NCI-H526 treated with DMSO at 0.1 percent for 48 hours (cell line): ENCODE measurements around the gene MSI2.
A peak's percentile ranks its signal among the peaks of the same experiment; 100 is the strongest.

Experiments used
- DNase-seq: peaks from one replicate; lab custom pipeline; 2025; lab: John Stamatoyannopoulos, UW

Gene MSI2

GRCh38 chr17:57638284-57638683 lies 382.0 kb downstream of the MSI2 start:
- no peak for DNase-seq

GRCh38 chr17:57639381-57639780 lies 383.1 kb downstream of the MSI2 start:
- DNase-seq, result no peak

DNA sequence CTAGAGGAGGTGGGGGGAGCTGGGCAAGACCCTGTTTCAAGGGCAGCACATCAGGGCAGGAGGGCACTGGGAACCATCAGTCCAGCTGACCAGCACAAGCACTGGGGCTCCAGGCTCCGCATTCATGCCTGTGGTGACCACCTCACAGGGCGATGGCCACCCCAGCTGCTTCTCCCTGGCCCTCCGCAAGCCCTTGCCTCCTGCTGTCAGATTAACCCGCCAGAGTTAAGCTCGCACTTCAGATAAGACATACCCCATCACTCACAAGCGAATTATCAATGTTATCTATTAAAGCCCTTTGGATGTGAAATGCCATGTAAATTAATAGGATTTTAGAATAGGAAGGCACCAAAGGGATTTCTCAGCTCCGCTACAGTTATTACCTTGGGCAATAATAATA lies 383.8 kb downstream of the MSI2 start:
- no peak for DNase-seq

DNA sequence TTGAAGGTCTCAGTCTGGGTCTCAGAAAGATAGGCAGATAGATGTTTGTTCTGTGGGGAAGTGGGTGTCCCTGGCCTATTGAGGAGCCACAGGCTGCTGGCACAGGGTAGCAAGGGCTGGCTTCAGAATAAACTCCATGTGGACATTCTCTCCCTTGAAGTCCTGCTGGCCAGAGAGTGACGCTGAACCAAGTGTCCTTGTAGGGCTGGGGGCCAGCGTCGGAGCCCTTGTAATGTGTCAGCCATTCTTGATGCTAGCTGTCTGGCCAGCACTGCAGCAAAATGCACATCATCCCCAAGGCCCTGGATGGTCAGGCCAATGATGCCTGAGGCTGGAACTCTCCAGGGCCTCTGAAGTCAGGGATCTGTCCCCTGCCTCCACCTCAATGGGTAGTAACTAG lies 385.4 kb downstream of the MSI2 start:
- DNase-seq, result no peak

DNA sequence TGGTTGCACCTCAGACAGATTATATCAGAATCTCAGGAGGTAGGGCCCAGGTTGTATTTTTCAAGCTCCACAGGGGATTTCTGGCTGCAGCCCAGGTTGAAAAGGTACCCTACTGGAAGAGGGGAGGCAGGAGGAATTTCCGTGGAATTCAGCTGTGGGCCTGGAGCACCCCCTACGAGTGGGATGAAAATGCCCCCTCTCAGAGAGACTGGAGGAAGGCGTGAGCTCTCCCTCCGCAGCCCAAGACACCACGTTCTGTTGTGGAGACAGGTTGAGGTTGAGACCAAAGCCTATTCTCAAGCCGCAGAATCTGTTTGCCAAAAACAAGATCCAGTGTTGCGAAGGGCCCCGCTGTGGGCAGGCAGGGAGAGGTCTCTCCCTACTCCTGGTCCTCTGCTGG lies 386.7 kb downstream of the MSI2 start:
- no peak for DNase-seq

- DNase-seq, result no peak
Measured at GRCh38 chr17:57644326-57644725, 388.0 kb downstream of the MSI2 start.

GRCh38 chr17:57645950-57646665 lies 389.8 kb downstream of the MSI2 start:
- DNase-seq, result no peak

DNA sequence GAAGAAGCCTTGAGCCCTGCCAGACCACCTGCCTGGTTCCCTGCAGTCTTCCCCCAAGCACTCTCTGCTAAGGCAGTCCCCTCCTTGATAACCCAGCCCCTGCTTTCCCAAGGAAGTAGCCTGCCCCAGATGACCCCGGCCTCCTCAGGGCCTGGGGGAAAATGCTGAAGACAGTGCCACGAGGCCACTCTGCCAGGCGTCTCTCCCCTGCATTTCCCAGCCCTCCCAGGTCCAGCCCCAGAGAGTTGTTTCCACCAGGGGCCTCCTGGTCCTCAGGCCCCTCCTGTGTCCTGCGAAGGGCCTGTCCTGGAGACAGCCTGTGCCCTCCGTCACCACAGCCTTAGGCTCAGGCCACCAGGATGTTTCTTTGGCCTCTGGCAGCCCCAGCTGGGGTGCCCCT lies 392.4 kb downstream of the MSI2 start:
- no peak for DNase-seq

DNA sequence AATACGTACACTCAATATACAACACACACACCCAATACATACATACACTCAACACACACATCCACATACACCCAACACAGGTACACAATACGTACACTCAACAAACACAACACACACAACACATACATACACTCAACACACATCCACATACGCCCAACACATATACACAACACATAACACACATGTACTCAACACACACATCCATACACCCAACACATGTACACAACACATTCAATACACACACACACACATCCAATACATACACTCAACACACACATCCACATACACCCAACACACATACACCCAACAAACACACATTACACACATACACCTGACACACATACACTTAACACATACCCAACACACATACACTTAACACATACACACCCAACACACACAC lies 392.9 kb downstream of the MSI2 start:
- DNase-seq, result no peak

DNA sequence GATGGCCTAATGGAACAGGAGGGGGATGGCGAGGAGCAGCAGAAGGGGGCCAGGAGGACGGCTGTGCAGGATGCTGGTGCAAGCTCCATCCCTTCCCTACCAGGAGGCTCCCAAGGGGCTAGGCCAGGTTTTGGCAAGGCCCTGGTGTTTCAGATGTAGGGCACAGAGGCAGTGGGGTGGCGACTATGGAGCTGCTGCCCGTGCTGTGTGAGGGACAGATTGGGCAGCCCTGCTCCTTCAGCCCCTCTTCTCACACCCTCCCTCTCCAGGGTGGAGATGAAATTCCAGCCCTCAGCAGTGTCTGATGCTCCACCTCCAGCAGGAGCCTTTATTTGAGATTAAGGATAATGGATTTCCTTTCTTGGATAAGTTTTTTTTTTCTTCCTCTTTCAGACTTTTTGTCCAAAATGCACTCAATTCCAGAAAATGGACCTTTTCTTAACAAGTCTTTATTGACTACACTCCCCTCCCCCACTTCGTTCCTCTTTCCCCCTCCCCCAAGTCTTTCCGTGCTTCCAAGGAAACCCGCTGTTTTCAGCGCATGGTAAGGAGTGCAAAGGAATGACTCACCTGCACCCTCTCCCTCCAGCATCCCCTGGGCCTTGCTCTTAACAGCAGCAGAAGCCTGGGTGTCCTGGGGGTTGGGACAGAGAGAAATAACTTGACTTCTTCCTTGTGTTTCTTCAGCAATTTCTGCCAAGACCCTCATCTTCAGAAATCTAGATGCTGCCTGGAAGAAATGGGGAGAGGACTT lies 393.6 kb downstream of the MSI2 start:
- DNase-seq, result no peak

DNA sequence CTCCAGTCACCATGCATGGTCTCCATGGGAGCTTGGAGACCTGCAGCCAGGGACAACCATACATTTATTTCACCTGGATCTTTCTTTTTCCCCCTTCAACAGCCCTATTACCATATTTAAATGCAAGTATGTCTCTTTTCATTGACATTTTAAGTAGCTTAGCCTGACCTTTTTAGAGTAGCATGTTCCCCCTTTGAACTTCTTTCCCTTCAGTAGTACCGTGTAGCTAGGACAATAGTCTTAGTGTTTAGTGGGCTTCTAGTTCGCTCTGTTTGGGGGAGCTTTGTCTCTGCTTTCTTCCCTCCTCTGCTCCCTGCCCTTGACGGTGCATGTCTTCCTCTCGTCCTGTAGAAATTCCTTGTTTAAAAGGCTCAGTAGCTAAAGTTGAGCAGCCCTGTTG lies 394.2 kb downstream of the MSI2 start:
- no peak for DNase-seq

- DNase-seq, result no peak
Measured at GRCh38 chr17:57651451-57651850, 395.1 kb downstream of the MSI2 start.

DNA sequence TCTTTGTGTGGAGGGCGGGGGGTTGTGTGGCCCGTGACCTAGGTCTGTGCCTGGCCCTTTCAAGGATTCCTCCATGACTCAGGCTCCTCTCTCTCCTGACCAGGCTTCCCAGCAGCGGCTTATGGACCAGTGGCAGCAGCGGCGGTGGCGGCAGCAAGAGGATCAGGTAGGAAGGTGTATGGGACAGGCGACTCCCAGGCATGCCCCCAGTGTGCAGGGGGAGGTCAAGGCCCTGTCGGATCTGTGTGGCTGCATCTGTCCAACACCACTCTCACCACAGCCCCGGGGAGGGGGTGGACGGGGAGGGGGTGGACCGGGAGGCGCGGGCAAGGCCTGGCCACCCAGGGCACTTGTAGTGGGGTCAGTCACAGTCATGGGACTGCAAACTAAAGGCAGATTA lies 395.7 kb downstream of the MSI2 start:
- no peak for DNase-seq

DNA sequence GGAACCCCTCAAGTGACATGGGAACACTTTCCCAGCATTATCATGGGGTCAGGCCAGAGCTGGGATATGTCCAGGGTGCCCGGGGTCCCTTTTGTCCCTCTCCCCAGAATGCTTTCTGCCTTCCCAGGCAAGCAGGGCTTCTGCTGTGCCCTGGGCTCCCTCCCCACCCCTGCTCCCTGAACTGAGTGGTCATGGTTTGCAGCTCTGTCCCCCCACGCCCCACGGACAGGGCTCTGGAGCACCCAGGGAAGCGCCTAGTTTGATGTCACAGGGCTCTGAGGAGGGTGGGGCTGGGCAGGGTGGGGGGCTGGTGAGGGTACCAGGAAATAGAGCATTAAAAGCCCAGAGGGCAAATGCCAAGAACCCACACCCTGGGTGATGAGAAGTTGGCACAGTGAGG lies 396.5 kb downstream of the MSI2 start:
- DNase-seq, result no peak

GRCh38 chr17:57653279-57653678 lies 397.0 kb downstream of the MSI2 start:
- DNase-seq, result no peak

DNA sequence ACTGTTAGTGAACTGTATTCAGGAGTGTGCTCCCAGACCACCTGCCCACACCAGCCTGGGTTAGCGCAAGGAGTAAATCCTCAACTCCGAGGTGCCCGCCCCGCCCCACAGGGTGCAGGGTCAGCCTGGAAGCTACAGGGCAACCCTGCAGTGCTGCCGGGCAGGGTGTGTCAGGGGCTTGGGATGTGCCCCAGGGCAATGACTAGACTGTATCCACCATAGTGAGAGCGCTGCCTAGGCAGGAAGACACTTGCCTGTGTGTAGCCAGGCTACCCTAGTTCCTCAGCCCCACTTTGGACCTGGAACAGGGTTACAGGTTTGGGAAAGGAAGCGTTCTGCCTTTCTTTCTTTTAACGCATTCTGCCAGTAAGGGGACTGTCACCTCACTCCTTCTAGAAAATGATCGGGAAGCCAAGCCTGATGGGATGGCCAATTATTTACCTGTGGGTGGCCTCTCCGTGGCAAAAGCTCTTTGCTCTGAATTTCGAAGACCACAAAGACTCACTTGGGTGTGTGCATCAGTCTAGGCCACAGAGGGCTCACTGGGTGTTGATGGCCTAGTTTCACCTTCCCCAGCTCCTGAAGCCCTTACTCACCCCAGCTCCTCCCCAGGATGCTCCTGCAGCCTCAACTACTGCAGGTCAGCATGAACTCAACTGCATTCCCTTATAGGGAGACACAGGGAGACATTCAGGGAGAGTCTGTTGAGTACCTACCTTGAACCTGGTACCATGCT lies 397.9 kb downstream of the MSI2 start:
- DNase-seq, result no peak

DNA sequence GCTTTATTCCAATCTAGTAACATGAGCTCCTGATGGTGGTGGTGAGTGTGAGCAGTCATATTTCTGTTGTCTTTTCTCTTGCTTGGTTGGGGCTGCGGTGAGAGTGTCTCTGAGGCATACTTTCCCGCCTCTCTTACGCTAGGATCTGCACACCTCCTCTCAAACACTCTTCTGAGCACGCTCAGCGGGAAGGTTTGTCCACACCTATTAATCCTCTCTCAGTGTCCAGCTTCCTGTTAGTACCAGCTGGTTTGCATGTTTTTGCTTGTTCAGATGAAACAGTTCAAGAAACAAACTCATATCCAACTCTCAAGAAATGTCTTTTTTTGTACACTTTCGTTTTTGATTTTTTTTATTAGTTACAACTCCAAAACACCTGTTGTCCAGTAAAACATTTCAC lies 399.2 kb downstream of the MSI2 start:
- DNase-seq, result no peak

- no peak for DNase-seq
Measured at GRCh38 chr17:57657211-57657610, 400.9 kb downstream of the MSI2 start.

- peak; percentile 99 for DNase-seq
Measured at GRCh38 chr17:57662041-57662440, 405.7 kb downstream of the MSI2 start.

DNA sequence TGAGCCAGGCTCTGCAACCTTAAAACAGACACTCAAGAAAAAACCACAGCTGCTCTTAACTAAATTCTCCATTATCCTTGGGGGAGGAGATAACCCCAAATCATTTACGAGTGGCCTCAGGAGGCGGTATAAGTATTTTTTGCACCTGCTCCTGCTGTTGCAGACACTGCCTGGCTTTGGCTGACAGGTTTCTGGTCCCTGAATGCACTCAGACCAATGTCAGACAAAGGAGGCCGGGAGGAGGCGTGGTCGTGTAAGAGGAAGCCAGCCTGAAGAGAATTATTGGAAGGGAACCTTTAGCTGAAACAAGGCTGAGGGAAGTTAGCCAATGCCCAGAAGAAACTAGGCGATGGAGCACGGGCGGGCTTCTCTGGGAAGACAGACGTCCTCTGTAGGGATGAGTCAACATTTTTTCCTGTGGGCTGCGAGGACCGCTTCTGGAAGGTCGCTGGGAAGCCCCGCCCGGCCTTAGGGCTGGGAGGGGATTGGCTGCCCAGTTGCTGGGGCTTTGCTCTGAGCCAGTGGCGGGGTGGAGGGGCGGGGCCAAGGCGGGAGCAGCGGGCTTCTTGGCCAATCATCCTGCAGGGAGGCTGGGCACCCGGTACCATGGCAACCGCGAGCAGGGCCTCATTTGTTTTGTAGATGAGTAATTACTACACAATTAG lies 406.5 kb downstream of the MSI2 start:
- peak; percentile 99 for DNase-seq

DNA sequence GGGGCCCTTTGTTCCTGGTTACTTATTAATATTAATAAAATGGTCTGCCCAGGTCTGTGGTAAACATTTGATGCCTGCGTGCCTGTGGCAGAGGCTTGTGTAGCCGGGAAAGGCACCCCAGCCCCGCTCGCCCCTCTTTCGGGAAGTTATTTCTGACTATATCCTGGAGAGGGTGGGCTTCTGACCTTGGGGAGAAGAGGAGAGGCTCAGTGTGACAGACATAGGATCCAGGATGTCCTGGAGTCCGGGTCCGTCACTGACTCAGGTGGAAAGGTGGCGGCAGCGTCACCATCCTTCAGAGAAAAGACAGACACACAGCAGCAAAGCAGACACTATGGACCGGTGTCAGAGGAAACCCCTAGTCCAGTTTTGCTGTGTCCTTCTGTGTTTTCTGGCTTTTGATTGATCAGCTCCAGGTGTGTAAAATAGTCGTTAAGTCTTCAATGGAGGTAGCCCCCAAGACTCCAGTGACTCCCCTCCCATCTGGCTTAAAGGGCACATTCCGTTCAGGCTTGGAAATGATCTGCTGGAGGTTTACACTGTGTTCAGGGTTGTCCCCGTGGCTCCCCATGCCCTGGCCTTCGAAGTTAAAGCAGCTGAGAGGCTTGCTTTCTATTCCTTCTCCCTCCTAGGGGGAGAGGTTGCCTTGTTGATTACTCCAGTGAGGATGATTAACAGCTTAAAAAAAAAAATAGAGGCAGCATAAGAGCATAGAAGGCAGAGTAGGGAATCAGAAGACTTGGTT lies 407.2 kb downstream of the MSI2 start:
- no peak for DNase-seq

- peak; percentile 48 for DNase-seq
Measured at GRCh38 chr17:57665128-57665527, 408.8 kb downstream of the MSI2 start.
